ENCODE data around the gene ACSS2. TPM values are rescaled to one million over a fixed set of nuclear protein-coding genes. Genes with fewer than 3 reads are reported as not detected.

Gene ACSS2
- total RNA-seq, 1 donor from 2014 or later, result 156 TPM

DNA sequence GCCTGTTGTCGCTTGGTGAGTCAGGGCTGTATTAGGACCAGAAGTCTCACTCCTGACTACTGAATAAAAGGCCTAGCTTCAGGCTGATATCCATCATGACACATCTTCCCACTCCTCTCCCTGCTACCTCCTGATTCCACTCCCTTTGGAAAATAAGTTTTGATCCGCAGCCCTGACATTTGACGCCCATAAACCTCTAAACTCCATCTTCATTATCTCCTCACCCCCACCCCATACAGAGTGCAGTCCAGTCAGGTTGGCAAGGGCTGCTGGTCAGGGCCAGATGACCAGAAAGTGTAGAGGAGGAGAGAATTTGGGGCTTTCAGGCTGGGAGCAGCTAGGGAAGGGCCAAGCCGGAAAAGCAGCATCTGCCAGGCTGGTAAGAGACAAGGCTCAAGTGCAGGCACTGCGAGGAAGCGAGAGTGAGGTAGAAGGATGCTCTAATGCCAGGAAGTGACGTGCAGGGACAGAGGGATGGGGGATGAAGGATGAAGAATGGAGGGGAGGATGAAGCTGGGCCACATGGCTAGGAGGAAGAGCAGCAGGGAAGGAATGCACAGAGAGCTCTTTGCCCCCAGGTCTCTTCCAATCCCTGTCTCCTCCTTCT lies 5.0 kb upstream of the ACSS2 start:
- H3K27me3 ChIP-seq, result no peaks in the 10 kb centered on the region
- intact Hi-C loops (cut with DNase I), result no loop called here
- peak overlapping the region; percentile 73 to 76 for H3K27ac ChIP-seq
- DNase-seq (ENCODE audit: low spot score in 2 of 2), result no peak
- H3K4me1 ChIP-seq, result peaks cover 0 to 16% of the 10 kb centered on the region in 2 donors
- peak overlapping the region; percentile 72 to 75 for H3K4me3 ChIP-seq
- no peaks in the 10 kb centered on the region for H3K36me3 ChIP-seq
- TF ChIP-seq, protein P1, sequence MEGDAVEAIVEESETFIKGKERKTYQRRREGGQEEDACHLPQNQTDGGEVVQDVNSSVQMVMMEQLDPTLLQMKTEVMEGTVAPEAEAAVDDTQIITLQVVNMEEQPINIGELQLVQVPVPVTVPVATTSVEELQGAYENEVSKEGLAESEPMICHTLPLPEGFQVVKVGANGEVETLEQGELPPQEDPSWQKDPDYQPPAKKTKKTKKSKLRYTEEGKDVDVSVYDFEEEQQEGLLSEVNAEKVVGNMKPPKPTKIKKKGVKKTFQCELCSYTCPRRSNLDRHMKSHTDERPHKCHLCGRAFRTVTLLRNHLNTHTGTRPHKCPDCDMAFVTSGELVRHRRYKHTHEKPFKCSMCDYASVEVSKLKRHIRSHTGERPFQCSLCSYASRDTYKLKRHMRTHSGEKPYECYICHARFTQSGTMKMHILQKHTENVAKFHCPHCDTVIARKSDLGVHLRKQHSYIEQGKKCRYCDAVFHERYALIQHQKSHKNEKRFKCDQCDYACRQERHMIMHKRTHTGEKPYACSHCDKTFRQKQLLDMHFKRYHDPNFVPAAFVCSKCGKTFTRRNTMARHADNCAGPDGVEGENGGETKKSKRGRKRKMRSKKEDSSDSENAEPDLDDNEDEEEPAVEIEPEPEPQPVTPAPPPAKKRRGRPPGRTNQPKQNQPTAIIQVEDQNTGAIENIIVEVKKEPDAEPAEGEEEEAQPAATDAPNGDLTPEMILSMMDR (IDR thresholded peaks at IDR 0.05), result no peak
- no peaks in the 10 kb centered on the region for H3K9me3 ChIP-seq

DNA sequence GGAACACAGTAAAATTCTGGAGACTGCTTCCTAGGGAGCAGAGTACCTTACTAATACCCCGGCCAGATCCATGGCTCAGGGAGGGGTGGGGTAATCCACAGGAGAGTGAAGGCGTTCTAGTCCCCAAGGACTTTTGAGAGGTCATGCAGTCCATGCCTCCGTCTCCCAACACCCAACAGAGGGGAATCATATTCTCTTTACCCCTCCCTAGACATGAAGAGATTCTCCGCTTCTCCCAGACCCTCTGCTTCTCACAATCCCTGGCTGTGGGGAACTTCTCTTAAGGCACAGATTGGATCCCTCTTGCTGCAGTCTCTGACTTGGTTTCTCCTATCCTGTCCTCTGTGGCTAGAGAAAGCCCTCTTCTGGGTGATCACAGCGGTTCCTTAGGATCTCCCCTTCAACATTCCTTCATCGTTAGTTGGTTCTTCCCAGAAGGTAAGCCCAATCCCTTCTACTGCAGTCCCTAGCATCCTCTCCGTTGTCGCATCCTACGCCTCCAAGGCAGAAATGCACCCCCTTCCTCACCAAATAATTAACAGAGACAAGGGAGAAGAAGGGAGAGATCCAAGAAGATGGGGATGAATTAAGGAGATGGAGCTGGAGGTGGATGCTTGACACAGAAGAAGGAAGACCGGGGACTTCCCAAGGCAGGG lies 4.3 kb upstream of the ACSS2 start:
- Histone ChIP-seq H3K4me3 (peak overlapping the region; percentile 72 to 75), H3K27ac (peak overlapping the region; percentile 73 to 76), H3K27me3 (no peaks in the 10 kb centered on the region), H3K9me3 (no peaks in the 10 kb centered on the region), H3K36me3 (no peaks in the 10 kb centered on the region), H3K4me1 (peaks cover 0 to 16% of the 10 kb centered on the region in 2 donors)
- TF ChIP-seq, protein P1 (IDR thresholded peaks at IDR 0.05), result no peak
- intact Hi-C loops (cut with DNase I), result loop anchor here (2.0 kb wide), 1 partner anchor 221 kb away; the partner anchor contains the start of gene TRPC4AP
- DNase-seq (ENCODE audit: low spot score in 2 of 2), result no peak

DNA sequence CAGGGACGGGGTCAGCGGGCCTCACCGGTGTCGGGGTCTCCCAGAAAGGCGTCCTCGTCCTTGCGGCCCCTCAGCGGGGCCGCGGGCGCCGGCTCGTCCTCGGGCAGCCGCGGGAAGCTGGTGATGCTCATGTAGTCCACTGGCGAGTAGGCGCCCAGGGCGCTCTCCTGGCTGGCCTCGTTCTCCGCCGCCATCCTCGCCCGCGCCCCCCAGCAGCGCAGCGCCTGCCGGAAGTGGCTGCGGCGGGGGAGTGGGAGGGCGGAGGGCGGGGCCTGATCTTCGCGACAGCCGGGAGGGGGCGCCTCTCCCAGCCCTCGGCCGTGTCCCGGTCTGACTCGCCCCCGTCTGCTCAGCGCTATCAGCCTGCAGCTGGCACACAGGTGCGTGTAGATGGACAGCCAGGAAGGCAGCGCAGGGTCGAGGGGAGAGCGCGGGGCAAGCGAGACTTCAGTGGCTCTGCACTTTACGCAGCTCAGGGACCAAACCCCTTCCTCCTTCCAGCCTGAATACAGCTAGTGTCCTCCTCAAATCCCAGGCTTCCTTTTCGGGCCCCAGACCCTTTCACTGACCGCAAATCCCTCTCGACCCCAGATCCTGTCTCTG lies 3.7 kb upstream of the ACSS2 start, which contains the start of gene GGT7:
Gene GGT7, minus strand, starts transcription at position 235 of the 603 bp plus-strand sequence. Its CDS starts 41 bp downstream, at position 194.
- peak; percentile 33 to 90 for DNase-seq (ENCODE audit: low spot score in 2 of 2)
- TF ChIP-seq, protein P1 (IDR thresholded peaks at IDR 0.05), result peak; percentile 53 to 84 (median 77)
- peak within 1 kb of the TSS; percentile 73 to 76 for H3K27ac ChIP-seq
- intact Hi-C loops (cut with DNase I), result loop anchor here (2.0 kb wide), 1 partner anchor 220 kb away; the partner anchor contains the start of gene TRPC4AP
- no peaks in the 10 kb centered on the region for H3K9me3 ChIP-seq
- no peaks in the 10 kb centered on the region for H3K36me3 ChIP-seq
- peaks cover 0 to 16% of the 10 kb centered on the region in 2 donors for H3K4me1 ChIP-seq
- H3K27me3 ChIP-seq, result no peaks in the 10 kb centered on the region
- peak within 1 kb of the TSS; percentile 72 to 75 for H3K4me3 ChIP-seq

- Histone ChIP-seq H3K4me1 (peaks cover 0 to 20% of the 10 kb centered on the region in 2 donors), H3K27me3 (no peaks in the 10 kb centered on the region), H3K36me3 (no peaks in the 10 kb centered on the region), H3K4me3 (peak overlapping the region in 1 of 2 donors; percentile 72), H3K27ac (peak overlapping the region in 1 of 2 donors; percentile 73), H3K9me3 (no peaks in the 10 kb centered on the region)
- DNase-seq (ENCODE audit: low spot score in 2 of 2), result no peak
- TF ChIP-seq, protein P1 (IDR thresholded peaks at IDR 0.05), result no peak
- intact Hi-C loops (cut with DNase I), result loop anchor here (1.0 to 2.0 kb wide), 2 partner anchors 82 to 219 kb away; partner anchors contain the start of genes GSS, MYH7B and TRPC4AP
These were observed 2.8 kb upstream of the ACSS2 start for GRCh38 chr20:34873583-34874093.

DNA sequence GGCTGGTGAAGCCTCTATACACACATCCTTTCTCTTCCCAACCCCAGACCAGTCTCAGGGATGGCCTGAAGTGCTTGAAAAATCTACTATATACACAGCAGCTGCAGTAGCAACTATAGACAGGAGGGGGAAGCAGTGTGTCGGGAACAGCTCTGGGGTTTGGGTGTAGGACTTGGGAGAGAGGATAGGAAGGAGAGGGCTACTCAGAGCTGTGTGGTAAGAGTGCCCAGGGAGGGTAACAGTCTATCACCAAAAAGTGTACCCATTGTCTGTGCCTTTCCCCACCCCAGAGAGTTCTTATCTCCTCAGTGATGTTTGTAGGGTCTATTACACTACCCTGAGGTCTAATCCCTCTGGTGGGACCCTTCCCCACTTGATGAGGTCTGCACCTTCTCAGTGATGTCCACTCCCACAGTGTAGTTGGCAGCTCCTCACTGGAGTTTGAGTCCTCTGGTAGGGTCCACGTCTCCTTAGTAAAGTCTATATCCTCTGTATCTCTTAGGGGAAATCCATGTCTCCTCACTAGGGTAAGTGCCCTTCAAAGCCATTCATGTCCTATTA lies 2.2 kb upstream of the ACSS2 start:
- Histone ChIP-seq H3K27ac (peak overlapping the region; percentile 70 to 79), H3K36me3 (no peaks in the 10 kb centered on the region), H3K27me3 (no peaks in the 10 kb centered on the region), H3K9me3 (no peaks in the 10 kb centered on the region), H3K4me3 (no peak overlapping the region), H3K4me1 (peaks cover 0 to 20% of the 10 kb centered on the region in 2 donors)
- intact Hi-C loops (cut with DNase I), result loop anchor here (1.0 kb wide), 1 partner anchor 81 kb away; the partner anchor contains the start of genes GSS and MYH7B
- TF ChIP-seq, protein P1 (IDR thresholded peaks at IDR 0.05), result peak; percentile 93 to 95 (median 94)
- peak; percentile 39 to 93 for DNase-seq (ENCODE audit: low spot score in 2 of 2)
